Adrenal gland (tissue), 5 donors: ENCODE results near the gene ATP4A.

Experiments
- POLR2A ChIP-seq, 2 donors: fragments of 450-650 bp; IDR thresholded peaks; one replicate each; pipeline ENCODE4 v1.6.1; 2017; ENCODE audit warnings: antibody characterized with exemption in 2 of 2, mild to moderate bottlenecking in 2 of 2, moderate library complexity in 1 of 2
- TF ChIP-seq, protein P1 (sequence below), 6 experiments: fragments of 450-650 bp in 4 of 6; fragments of 200-600 bp in 2 of 6; sonication (generic) in 1 of 6; IDR thresholded peaks; 1 replicate in 5 of 6; 2 replicates in 1 of 6; pipeline versions ENCODE4 v1.5.1 to v1.8.0; 2016 to 2021; ENCODE audit warnings: antibody characterized with exemption in 6 of 6, mild to moderate bottlenecking in 2 of 6, moderate library complexity in 1 of 6
- donor health status: DM: no; HTN: no; CAD: no.

DNA sequence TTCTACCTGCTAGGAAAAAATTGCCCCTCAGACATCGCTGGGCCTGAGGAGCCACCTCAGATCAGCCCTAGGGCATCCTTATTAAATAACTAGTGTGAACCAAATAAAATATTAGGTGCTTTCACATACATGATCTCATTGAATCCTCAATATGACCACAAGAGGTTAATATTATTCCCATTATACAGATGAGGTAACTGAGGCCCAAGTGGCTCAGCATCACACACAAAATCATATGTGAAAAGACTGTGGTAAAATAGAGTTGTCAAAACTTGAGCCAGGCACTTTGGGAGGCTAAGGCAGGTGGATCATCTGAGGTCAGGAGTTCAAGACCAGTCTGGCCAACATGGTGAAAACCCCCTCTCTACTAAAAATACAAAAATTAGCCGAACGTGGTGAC, 47.1 kb downstream of the ATP4A start:
- TF ChIP-seq, protein P1, sequence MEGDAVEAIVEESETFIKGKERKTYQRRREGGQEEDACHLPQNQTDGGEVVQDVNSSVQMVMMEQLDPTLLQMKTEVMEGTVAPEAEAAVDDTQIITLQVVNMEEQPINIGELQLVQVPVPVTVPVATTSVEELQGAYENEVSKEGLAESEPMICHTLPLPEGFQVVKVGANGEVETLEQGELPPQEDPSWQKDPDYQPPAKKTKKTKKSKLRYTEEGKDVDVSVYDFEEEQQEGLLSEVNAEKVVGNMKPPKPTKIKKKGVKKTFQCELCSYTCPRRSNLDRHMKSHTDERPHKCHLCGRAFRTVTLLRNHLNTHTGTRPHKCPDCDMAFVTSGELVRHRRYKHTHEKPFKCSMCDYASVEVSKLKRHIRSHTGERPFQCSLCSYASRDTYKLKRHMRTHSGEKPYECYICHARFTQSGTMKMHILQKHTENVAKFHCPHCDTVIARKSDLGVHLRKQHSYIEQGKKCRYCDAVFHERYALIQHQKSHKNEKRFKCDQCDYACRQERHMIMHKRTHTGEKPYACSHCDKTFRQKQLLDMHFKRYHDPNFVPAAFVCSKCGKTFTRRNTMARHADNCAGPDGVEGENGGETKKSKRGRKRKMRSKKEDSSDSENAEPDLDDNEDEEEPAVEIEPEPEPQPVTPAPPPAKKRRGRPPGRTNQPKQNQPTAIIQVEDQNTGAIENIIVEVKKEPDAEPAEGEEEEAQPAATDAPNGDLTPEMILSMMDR (IDR thresholded peaks at IDR 0.05): no peak
- no peak for TF ChIP-seq POLR2A (IDR thresholded peaks at IDR 0.05)
